ENCODE data around the gene BANF2.

- no peak for TF ChIP-seq EP300 (IDR thresholded peaks at IDR 0.05)
- TF ChIP-seq, protein P1, sequence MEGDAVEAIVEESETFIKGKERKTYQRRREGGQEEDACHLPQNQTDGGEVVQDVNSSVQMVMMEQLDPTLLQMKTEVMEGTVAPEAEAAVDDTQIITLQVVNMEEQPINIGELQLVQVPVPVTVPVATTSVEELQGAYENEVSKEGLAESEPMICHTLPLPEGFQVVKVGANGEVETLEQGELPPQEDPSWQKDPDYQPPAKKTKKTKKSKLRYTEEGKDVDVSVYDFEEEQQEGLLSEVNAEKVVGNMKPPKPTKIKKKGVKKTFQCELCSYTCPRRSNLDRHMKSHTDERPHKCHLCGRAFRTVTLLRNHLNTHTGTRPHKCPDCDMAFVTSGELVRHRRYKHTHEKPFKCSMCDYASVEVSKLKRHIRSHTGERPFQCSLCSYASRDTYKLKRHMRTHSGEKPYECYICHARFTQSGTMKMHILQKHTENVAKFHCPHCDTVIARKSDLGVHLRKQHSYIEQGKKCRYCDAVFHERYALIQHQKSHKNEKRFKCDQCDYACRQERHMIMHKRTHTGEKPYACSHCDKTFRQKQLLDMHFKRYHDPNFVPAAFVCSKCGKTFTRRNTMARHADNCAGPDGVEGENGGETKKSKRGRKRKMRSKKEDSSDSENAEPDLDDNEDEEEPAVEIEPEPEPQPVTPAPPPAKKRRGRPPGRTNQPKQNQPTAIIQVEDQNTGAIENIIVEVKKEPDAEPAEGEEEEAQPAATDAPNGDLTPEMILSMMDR (IDR thresholded peaks at IDR 0.05), result no peak
Measured at GRCh38 chr20:17658648-17658993, 41.1 kb upstream of the BANF2 start.
